ENCODE data around the gene CACNA1A.

Gene CACNA1A

DNA sequence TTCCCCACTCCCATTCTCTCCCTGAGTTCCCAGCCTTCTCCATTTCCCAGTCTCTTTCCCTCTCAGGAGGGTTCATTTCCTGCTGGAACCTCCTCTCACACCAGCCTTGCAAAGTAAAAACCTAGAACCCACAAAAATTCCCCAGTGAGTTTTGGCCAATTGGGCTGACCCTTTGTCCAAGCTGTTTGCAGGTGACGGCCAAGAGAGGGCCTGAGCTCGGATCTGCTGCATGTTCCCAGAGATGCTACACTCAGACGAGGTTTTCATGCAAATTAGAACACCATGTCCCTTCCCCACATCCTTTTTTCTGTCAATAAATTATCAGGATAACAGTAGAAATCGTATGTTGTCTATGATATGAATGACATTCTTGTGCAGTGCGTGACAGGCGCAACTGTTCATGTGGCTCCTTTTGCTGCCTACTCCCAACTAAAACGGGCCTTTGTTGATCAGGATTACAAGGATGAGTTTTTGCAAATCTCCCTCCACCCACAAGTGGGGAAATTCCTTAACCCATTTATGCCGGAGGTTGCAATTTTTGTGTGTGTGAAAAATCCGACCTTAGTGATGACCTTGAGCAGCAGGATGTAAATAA, 149.5 kb downstream of the CACNA1A start:
- FAIRE-seq = no peak

DNA sequence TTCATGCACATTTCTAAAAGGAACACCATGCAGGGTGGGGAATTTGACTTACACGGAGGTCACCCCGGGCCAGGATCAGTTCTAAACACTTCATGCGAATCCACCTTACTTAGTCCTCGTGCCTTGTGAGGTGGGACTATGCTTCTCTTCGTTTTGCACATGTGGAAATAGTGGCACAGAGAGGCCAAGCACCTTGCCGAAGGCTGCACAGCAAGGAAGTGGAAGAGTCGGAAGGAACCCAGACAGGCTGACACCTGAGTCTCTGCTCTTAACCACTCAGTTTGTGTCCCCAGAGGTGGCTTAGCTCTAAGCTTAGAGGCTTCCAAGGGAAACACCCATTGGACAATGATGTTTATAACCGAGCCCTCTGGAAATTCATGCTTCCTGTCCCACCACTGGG, 150.1 kb downstream of the CACNA1A start:
- FAIRE-seq = no peak

DNA sequence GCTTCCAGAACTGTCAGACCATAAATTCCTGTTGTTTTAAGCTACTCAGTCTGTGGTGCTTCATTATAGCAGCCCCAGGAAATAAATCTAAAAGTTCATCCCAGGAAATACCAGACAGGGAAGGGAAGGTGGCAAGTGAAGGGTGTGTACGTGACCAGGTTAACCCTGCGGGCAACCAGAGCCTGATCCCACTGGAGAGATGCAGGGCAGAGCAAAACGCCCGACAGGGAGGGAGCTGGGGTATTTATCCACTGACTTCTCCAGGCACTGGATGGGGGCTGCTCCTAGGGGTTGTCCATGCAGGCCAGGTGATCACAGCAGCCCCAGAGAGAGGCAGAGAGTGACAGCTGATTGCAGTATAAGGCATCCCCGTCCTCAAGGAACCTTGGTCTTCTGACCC, 150.9 kb downstream of the CACNA1A start:
- FAIRE-seq = no peak

DNA sequence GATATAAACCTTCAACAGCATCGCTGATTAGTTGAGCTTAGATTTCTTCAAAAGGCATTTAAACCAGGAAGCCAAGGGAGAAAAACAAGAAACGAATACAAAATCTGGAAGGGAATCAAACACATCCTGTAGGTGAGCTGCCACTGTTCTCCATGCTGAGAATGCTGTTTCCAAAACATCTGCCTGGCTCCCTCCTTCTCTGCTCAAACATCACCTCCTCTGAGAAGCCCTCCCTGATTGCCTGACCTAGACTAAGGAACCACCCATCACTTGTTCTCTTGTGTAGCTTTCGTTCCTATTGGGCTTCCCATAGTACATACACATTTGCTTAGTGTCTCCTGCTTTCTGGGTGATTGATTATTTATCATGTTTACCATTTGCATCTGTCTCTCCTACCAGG, 152.7 kb downstream of the CACNA1A start:
- no peak for FAIRE-seq

DNA sequence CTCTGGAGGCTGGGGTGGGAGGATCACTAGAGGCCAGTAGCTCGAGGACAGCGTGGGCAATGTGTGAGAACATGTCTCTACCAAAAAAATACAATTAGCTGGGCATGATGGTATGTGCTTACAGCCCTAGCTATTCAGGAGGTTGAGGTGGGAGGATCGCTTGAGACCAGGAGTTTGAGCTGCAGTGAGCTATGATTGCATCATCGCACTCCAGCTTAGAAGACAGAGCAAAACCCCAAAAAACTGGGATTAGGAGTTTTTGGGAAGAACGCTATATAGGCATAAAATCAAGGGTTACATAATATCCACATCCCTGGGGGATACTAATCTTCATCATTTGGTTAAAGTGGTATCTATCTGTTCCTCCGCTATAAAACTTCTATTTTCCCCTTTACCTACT, 155.5 kb downstream of the CACNA1A start:
- no peak for FAIRE-seq

DNA sequence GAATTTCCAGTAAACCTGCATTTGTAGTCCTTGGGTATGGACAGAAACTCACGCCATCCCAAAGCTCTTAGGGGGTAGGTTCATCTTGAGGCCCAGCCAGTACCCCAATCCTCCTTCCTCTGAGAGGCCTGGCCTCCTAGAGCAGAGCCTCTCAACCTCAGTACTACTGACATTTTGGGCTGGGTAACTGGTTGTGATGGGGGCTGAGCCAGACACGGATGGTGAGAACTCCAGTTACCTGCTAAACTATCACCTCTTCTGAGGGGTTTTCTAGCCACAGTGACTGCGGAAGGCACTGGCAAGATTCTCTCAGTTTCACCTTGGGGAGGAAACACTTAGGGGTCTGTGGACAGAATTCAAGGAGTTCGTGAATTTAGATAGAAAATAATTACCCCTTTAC, 156.2 kb downstream of the CACNA1A start:
- FAIRE-seq = no peak

DNA sequence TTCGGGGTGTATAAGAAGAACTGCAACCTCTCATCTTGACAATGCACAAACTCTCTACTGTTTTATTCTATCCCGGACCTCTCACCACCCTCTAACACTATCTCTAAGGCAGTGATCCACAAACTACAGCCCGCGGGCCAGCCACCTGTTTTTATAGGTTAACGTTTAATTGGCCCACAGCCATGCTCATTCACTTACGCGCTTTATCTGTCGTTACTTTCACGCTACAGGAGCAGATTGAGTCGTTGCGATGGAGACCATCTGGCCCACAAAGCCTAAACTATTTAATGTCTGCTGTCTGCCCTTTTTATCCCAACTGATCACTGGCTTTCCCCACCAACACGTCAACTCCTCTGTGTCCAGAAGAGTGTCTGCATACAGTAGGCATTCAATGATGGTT, 158.9 kb downstream of the CACNA1A start:
- no peak for FAIRE-seq

DNA sequence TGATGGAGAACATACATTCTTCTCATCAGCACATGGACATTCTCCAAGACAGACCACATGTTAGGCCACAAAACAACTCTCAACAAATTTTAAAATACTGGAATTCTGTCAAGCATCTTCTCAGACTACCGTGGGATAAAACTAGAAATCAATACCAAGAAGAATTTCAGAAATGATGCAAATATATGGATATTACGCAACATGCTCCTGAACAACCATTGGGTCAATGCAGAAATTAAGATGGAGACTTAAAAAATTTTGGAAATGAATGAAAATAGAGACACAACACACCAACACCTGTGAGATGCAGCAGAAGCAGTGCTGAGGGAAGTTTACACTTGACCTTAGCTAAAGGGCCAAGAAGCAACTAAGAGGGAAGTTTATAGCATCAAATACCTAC, 162.8 kb downstream of the CACNA1A start:
- no peak for FAIRE-seq

DNA sequence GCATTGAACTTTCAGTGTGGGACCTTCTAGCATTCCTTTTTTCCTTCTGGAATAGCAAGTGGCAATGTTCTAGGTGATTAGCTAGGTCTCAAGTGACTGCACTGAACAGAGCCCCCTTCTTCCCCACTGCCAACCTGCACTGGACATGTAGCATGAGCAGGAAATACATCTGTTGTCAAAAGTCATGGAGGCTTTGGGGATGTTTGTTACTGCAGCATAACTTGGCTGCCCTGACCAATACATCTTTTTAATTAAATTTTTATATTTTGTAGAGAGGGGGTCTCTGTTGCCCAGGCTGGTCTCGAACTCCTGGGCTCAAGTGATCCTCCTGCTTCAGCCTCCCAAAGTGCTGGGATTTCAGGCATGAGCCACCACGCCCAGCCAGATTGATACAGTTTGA, 163.6 kb downstream of the CACNA1A start:
- no peak for FAIRE-seq

DNA sequence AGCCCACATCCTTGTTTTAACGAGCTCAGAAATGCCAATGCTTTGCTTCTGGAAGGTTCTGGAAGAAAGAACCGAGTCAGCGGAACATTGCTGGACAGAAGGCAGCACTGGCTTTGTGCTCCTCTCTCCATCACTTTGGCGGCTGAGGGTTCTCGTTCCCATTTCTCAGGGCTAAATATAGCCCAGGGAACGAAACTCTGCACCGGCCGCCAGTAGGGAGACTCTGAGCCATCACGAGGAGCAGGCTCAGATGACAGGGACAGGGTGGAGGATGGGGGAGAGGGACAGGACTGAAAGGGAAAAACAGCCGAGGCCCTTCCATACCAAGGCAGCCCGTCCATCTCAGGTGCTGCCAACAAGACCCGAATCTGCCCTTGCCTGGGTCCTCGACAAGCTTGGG, 166.4 kb downstream of the CACNA1A start:
- no peak for FAIRE-seq

DNA sequence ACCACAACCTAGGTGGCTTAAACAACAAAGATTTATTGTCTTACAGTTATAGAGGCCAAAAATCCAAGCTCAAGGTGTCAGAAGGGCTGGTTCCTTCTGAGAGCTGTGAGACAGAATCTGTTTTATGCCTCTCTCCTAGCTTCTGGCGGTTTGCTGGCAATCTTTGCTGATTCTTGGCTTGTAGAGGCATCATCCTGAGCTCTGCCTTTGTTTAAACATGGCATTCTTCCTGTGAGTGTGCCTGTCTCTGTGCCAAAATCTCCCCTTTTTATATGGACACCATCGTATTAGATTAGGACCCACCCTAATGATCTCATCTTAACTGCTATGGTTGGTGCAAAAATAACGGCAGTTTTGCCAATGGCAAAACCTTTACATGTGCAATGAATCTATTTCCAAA, 169.1 kb downstream of the CACNA1A start:
- FAIRE-seq = no peak

DNA sequence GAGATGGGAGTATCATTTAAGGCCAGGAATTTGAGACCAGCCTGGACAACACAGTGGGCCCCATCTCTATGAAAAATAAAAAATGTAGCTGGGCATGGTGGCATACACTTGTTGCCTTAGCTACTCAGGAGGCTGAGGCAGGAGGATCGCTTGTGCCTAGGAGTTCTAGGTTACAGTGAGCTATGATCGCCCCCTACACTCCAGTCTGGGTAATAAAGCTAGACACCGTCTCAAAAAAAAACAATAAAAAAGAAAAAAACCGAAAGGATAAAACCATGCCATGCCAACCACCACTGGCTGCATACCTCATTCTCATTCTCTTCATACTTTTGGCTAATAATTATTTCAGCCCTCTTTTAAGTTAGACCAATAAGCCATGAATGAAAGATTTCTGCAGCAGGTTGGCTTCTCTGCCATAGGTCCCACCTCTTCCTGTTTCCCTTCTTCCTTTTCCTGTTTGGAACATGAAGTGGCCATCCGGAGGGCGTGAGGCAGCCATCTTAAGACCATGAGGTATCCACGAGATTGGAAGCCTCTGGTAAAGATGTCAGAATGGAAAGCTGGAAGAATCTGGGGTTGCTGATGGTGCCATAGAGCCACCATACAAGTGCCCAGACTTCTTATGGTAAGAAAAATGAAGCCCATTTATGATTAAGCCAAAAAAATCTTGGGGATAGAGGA, 171.3 kb downstream of the CACNA1A start:
- FAIRE-seq = no peak

DNA sequence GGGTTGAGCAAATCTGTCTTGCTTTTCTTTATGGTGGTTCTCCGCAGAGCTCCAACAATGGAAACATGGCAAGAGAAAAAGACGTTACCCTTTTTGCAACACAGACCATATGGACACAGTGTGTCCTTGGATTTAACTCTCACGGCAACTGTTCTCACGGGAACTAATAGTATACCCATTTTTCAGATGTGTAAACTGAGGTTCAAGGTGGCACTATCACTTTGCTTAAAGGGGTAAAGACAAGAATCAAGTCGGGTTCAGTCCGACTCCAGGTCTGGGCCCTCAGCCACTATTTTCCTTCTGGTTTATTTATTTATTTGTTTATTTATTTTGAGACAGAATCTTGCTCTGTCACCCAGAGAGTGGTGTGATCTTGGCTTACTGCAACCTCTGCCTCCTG, 176.0 kb downstream of the CACNA1A start:
- FAIRE-seq = no peak

DNA sequence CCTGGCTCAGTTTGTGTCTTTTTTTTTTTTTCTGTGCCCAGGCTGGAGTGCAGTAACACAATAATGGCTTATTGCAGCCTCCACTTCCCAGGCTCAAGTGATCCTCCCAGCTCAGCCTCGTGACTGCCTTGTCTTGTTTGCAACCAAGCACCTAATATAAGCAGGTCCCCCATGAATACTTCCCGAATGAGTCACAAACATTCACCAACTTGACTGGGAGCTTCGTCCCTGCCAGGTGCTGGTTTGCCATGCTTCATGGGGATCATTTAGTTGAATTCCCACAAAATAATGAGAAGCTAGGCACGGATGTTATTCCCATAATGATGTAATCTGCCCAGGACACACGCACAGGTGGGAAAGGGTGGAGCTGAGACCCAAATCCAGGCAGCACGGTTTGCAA, 176.5 kb downstream of the CACNA1A start:
- FAIRE-seq = no peak

DNA sequence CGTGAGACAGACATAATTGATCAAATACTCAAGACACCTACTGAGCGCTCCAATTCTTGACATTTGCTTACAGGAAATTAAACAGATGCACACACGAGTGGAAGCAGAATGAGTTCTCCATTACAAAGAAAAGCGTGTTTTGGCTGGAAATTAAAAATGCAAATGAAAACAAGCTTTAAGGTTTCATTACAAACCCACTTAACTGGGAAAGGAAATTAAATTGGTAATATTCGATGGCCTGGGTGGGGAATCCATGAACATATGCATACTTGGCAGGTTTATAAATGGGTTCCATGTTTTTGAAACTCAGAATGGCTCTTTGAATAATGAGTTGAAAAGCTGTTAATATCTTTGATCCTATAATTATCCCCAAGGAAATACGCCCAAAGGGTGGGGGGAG, 178.0 kb downstream of the CACNA1A start:
- no peak for FAIRE-seq

DNA sequence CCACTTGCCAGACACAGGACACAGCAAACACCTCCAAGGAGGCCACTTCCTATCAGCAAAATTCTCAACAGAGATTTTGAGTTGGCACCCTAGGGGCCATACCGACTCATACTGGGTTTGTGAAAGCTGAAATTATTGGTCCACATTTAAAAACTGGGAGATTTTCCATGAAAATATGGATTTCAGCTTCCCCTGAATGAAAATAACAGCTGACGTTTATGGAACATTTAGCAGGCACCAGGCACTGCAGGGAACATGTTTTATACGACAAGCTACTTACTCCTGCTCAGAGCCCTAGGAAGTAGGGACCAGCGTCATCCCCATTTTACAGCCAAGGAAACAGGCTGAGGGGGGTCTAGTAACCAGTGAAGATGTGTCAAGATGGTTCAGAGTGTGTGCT, 186.8 kb downstream of the CACNA1A start:
- no peak for FAIRE-seq

DNA sequence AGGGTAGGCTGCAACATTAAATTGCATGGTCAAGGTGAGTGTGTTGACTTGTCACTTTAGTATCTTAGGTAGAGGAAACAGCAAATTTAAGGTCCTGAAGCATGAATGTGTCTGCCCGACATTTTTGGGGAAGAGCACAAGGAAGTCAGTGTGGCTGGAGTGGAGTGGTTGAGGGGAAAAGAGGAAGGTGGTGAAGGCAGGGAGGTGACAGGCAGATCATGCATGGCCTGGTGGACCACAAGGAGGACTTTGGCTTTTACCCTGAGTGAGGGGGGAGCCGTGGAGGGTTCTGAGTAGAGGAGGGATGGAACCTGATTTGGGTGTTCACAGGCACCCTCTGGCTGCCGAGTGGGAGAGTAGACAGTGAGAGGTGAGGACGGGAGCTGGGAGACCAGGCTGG, 188.1 kb downstream of the CACNA1A start:
- no peak for FAIRE-seq

DNA sequence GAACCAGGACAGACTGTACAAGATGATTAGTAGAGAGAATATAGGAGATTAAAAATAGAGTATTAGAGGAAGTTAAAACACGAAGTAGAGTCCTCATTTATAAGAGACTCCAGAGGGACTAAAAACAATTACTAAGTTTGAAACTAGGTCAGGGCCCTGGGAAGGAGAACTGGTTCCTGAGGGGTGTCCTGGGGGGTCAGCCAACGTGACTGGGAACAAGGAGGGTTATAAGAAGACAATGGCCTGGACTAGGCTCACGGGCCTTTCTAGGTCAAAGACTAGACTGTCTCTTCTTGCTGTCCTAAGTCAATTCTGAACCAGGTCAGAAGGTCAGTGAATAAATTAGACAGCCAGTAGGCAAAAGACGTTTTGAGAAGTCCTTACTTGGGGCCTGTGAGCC, 190.8 kb downstream of the CACNA1A start:
- FAIRE-seq = no peak

DNA sequence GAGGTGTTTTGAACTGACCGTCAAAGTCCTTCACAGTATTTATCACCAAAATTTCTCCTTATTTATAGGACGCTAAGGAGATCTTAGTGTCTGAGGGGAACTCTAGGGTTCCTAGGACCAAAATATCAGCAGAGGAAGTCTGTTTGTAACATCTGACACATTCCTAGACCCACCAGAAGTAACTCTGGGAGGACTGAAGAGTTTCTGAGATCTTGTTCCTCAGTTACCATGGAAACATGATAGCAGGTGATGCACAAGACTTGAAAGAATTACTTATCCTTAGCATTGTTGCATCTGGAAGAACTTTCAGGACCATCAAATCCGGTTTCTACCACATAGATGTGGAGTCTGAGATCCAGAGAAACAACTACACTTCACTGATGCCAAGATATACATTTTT, 191.5 kb downstream of the CACNA1A start:
- FAIRE-seq = no peak

DNA sequence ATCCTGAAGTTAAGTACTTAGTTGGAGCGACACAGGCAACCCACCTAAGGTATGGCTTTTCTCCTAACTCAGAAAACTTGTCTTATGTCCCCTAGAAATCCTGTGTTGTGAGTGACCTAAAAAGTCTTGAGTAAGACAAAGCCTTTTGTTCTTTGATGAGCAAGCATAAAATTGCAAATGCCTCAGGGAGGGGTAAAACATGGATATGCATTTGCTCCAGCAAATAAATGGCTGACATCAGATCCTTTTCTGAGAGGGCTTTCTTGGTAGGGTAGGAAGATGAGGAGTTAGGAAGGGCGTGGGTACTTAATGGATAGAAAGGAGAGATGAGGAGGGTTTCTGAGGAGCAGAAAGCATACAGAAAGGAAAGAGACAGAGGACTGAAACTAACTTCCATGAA, 192.4 kb downstream of the CACNA1A start:
- FAIRE-seq = no peak

DNA sequence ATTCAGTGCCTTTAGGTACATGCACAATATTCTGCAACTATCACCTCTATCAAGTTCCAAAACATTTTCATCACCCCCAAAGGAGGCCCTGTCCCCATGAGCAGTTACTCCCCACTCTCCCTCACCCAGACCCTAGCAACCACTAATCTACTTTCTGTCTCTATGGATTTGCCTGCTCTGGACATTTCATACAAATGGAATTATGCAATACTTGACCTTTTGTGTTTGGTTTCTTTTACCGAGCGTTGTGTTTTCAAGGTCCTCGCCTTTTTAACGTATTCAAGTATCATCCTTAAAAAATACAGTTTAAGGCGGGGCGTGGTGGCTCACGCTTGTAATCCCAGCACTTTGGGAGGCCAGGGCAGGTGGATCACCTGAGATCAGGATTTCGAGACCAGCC, 196.4 kb downstream of the CACNA1A start:
- FAIRE-seq = no peak

DNA sequence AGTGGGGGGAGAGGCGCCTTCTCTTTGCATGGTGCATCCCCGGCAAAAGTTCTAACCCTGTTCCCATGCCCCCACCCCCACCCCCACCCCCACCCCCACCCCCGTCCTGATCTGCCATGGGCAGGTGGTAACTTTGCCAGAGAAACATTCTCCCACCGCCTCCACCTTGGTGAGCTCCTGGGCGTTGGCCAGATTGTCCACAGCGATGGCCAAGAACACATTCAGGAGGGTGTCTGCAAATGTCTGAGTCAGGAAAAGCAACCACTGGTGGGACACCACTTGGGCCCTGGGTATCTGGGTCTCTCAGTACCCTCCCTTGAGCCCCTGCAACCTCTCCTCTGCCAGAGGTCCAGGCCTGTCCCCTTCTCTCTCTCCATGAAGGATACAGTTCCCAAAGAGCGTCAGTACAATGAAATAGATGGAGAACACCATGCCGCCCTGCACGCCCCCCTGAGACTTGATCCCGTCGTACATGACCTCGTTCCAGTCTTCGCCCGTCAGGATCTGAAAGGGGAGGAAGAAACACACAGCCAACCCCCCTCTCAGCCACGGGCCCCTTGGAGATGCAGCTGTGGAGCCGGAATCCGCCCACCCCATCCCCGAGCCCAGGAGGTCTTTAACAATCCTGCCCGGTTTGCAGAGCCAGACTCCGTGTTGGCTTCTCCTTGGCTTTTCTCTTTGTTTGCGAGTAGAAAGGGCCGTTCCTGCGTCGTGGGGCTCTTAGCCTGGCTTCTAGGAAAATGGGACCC, 202.7 kb downstream of the CACNA1A start:
- FAIRE-seq = no peak

DNA sequence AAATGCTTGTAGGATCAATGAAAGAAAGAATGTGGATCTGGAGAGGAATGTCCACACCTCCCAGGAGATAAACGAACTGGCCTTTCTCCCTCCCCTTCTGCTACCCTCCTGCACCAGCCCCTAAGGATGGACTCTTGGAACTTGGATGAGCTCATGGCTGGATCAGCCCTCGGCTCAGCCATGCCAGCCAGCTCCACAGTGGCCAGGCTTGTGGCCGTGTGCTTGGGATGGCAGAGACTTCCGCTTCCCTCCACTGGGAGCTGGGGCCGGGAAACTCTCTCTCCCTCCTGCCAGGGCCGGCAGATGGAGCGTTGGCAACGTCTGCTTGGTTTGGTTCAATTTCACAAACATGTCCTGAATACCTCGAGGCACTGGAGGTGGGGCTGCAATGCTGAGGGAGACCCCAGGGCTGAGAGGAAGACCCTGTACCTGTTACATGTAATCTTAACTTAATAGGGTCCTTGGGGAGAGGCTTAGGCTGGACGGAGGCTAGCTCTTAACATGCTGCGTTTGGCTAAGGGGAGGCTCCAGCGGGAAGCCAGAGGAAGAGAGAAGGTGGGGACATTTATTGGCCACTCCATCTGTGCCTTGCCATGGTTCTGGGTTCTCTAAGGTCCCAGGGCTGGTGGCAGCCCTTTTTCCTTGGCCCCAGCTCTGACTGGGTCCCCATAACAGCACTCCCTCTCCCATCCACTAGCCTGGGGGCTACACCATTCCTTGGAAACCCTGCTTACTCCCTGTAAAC, 203.6 kb downstream of the CACNA1A start:
- no peak for FAIRE-seq

All from G401.6 (cell line).